Measurements from ENCODE around the gene CORO2B. TPM values are rescaled to one million over a fixed set of nuclear protein-coding genes. Genes with fewer than 3 reads are reported as not detected.

Gene CORO2B
- total and polyA plus RNA-seq, 4 donors, result 2.4 to 12.5 (median 4.3) TPM

DNA sequence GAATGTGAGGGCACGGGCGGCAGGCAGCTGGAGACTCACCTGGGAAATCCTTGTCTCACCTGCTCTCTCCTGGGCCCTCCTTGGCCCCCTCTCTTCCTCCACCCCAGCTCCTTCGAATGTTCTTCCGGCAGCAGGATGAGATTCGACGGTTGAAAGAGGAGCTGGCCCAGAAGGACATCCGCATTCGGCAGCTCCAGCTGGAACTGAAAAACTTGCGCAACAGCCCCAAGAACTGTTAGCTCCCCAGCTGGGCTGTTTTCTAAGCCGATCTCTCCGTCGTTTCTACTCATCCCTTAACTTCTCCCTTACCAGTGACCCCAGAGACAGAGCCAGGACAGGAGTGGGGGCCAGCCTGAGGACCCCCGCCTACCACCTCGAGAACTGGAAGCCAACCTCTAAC, 146.9 kb downstream of the CORO2B start:
- peaks cover 0 to 7% (median 3%) of the 10 kb centered on the region in 4 donors for H3K36me3 ChIP-seq (ENCODE audit: control insufficient read depth in 4 of 4, insufficient read depth in 4 of 4, low read length in 4 of 4)
- H3K9ac ChIP-seq (ENCODE audit: insufficient read depth in 1 of 2, low read length in 2 of 2), result no peak overlapping the region
- no peaks in the 10 kb centered on the region for H3K27me3 ChIP-seq (ENCODE audit: control insufficient read depth in 3 of 3, insufficient read depth in 3 of 3, low read length in 2 of 3)
- ATAC-seq (ENCODE audit: insufficient read depth, low FRiP score), result no peak
- TF ChIP-seq, protein P1, sequence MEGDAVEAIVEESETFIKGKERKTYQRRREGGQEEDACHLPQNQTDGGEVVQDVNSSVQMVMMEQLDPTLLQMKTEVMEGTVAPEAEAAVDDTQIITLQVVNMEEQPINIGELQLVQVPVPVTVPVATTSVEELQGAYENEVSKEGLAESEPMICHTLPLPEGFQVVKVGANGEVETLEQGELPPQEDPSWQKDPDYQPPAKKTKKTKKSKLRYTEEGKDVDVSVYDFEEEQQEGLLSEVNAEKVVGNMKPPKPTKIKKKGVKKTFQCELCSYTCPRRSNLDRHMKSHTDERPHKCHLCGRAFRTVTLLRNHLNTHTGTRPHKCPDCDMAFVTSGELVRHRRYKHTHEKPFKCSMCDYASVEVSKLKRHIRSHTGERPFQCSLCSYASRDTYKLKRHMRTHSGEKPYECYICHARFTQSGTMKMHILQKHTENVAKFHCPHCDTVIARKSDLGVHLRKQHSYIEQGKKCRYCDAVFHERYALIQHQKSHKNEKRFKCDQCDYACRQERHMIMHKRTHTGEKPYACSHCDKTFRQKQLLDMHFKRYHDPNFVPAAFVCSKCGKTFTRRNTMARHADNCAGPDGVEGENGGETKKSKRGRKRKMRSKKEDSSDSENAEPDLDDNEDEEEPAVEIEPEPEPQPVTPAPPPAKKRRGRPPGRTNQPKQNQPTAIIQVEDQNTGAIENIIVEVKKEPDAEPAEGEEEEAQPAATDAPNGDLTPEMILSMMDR (IDR thresholded peaks at IDR 0.05; ENCODE audit: control extremely low read depth, extremely low read depth), result no peak
- 18 to 35% methylated on average over 14 of the region's 14 CpGs for WGBS, 2 donors
- peak overlapping the region in 1 of 2 donors; percentile 15 for H3K27ac ChIP-seq (ENCODE audit: low read depth in 1 of 2, low read length in 1 of 2)
- H3K4me3 ChIP-seq, result no peak overlapping the region
- peak; percentile 85 to 96 (median 93) for DNase-seq
- H3K4me1 ChIP-seq (ENCODE audit: control insufficient read depth in 5 of 5, insufficient read depth in 5 of 5, low read length in 5 of 5), result peaks cover 0 to 14% (median 4%) of the 10 kb centered on the region in 5 donors
- no peaks in the 10 kb centered on the region for H3K9me3 ChIP-seq (ENCODE audit: control insufficient read depth in 4 of 4, insufficient read depth in 3 of 4, low read length in 3 of 4)

DNA sequence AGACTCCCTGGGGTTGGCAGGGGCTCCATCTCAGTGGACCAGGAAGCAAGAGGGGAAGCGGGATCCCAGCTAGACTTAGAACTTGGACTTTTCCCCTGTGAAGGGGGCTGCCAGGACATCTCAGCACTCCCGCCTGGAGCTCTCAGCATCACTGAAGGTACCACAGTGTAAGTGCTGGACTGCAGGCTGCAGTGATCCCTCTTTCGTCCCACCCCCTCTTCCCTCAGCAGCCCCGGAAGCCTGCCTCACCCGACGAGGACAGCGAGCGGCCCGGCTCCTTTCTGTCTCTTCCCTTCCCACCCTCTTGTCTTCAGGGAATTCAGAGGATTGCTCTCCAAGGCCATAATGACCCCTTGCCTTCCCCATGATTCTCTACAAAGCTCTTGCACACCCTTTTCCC, 147.5 kb downstream of the CORO2B start:
- H3K4me1 ChIP-seq (ENCODE audit: control insufficient read depth in 5 of 5, insufficient read depth in 5 of 5, low read length in 5 of 5), result peaks cover 0 to 14% (median 4%) of the 10 kb centered on the region in 5 donors
- no peak overlapping the region for H3K9ac ChIP-seq (ENCODE audit: insufficient read depth in 1 of 2, low read length in 2 of 2)
- H3K27me3 ChIP-seq (ENCODE audit: control insufficient read depth in 3 of 3, insufficient read depth in 3 of 3, low read length in 2 of 3), result no peaks in the 10 kb centered on the region
- ATAC-seq (ENCODE audit: insufficient read depth, low FRiP score) (no peak), DNase-seq (peak in 2 of 3 donors; percentile 4 to 14)
- peaks cover 0 to 7% (median 3%) of the 10 kb centered on the region in 4 donors for H3K36me3 ChIP-seq (ENCODE audit: control insufficient read depth in 4 of 4, insufficient read depth in 4 of 4, low read length in 4 of 4)
- 77 to 82% methylated on average over 9 of the region's 9 CpGs for WGBS, 2 donors
- peak overlapping the region in 1 of 2 donors; percentile 14 for H3K27ac ChIP-seq (ENCODE audit: low read depth in 1 of 2, low read length in 1 of 2)
- no peaks in the 10 kb centered on the region for H3K9me3 ChIP-seq (ENCODE audit: control insufficient read depth in 4 of 4, insufficient read depth in 3 of 4, low read length in 3 of 4)
- TF ChIP-seq, protein P1 (IDR thresholded peaks at IDR 0.05; ENCODE audit: control extremely low read depth, extremely low read depth), result no peak
- no peak overlapping the region for H3K4me3 ChIP-seq

DNA sequence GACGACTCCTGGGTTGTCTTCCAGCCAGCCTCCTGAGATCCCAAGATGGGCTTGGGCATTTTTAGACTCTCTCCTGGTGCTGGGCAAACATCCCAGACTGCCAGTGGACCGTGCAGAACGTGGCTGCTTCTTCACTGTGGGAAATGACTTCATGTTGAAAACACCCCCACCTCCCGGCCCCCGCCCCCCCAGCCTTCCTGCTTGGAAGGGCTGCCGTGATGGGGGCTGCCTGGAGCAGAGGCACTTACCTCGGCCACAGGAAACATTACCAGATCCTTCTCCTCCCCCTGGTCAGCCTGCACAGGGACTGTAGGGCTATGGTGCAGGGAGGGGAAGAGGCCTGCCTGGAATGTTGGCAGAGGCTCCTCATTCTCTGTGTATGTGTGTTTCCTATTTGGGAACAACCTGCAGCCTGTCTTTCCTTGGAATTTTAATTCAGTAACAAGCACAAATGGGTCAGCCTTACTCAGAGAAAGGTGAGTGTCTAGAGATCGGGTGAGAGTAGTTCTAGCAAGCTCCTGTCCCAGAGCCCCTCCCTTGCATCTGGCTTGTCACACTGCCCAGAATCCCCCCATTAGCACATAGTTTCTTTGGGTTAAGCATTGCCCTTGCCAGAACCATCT, 151.1 kb downstream of the CORO2B start:
- WGBS, 2 donors, result 36 to 47% methylated on average over 8 of the region's 8 CpGs
- DNase-seq (peak; percentile 28 to 58 (median 53)), ATAC-seq (ENCODE audit: insufficient read depth, low FRiP score) (no peak)
- no peaks in the 10 kb centered on the region for H3K27me3 ChIP-seq (ENCODE audit: control insufficient read depth in 3 of 3, insufficient read depth in 3 of 3, low read length in 2 of 3)
- no peak overlapping the region for H3K4me3 ChIP-seq
- no peak overlapping the region for H3K9ac ChIP-seq (ENCODE audit: insufficient read depth in 1 of 2, low read length in 2 of 2)
- peak overlapping the region in 1 of 2 donors; percentile 57 for H3K27ac ChIP-seq (ENCODE audit: low read depth in 1 of 2, low read length in 1 of 2)
- H3K36me3 ChIP-seq (ENCODE audit: control insufficient read depth in 4 of 4, insufficient read depth in 4 of 4, low read length in 4 of 4), result peaks cover 0 to 7% (median 3%) of the 10 kb centered on the region in 4 donors
- peaks cover 0 to 9% (median 4%) of the 10 kb centered on the region in 5 donors for H3K4me1 ChIP-seq (ENCODE audit: control insufficient read depth in 5 of 5, insufficient read depth in 5 of 5, low read length in 5 of 5)
- TF ChIP-seq, protein P1 (IDR thresholded peaks at IDR 0.05; ENCODE audit: control extremely low read depth, extremely low read depth), result no peak
- H3K9me3 ChIP-seq (ENCODE audit: control insufficient read depth in 4 of 4, insufficient read depth in 3 of 4, low read length in 3 of 4), result no peaks in the 10 kb centered on the region
